ENCODE results near the gene CREB3L1.

CREB3L1 gene

GRCh38 chr11:46327829-46328228 is 50.4 kb downstream of the CREB3L1 start:
- DNase-seq (ENCODE audit: low read depth) = no peak

GRCh38 chr11:46330154-46330553 is 52.7 kb downstream of the CREB3L1 start:
- no peak for DNase-seq (ENCODE audit: low read depth)

GRCh38 chr11:46330563-46331281 is 53.3 kb downstream of the CREB3L1 start:
- DNase-seq (ENCODE audit: low read depth) = no peak

DNA sequence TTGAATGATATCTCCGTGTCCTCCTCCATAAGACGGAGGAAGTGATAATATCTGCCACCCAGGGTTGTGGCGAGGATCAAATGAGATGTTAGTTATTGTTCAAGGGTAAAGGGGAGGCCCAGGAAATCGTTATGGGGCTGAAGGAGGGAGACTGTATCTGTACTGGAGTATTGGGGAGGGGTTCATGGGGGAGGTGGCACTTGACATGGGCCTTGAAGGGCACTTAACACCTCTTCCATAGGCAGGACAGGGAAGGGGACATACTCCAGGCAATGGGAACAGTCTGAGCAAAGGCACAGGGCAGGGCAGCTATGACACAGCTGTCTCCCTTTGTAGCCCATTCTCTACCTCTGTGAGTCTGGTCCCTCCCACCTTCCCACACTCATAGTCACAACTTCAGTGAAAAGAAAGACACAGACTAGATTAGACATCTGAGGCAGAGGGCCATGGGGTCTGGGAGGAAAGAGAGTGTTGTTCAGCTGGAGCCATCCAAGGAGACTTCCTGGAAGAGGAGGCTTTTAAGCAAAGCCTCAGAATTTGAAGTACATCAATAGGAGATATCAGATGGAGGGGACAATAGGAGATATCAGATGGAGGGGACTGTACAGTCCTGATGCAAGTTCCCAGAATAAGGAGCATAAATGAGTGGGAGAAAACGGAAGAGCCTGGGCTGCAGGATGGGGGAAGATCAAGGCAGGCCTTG is 54.0 kb downstream of the CREB3L1 start:
- DNase-seq (ENCODE audit: low read depth) = no peak

GRCh38 chr11:46332093-46332567 is 54.7 kb downstream of the CREB3L1 start:
- no peak for DNase-seq (ENCODE audit: low read depth)

DNA sequence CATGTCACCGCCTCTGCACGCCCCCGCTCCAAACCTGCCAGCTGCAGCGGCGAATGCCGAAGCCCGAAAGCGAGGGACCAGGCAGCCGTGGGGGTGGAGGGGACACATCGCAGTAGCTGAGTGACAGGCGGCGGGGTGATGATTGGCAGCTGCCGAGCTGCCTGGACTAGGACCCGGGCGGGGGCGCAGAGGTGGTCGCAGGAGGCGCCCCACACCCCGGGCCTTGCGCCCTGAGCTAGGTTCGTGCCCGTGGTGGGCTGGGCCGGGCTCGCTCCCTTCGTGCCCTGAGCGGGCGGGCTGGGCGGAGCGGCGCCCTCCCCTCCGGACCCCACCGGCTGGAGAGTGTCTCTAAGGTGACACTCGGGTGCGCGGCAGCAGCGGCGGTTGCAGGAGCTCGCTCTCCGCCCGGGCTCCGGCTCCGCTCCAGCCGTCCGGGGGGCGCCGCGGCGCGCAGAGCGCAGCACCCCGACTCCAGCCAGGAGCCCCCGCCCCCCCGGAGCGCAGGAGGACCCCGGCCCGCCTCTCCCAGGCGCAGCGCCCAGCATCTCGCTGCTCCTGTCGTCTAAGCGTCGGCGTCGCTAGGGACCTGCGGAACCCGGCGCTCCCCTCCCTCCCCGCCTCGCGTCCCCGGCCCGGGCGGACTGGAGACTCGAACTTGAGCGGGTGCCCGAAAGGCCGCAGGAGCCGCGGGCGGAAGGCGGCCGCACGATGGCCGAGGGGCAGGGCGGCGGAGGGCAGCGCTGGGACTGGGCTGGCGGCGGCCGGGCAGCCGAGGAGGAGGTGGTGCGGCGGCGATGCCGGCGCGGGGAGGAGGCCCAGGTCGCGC is 55.3 kb downstream of the CREB3L1 start:
- no peak for DNase-seq (ENCODE audit: low read depth)

DNA sequence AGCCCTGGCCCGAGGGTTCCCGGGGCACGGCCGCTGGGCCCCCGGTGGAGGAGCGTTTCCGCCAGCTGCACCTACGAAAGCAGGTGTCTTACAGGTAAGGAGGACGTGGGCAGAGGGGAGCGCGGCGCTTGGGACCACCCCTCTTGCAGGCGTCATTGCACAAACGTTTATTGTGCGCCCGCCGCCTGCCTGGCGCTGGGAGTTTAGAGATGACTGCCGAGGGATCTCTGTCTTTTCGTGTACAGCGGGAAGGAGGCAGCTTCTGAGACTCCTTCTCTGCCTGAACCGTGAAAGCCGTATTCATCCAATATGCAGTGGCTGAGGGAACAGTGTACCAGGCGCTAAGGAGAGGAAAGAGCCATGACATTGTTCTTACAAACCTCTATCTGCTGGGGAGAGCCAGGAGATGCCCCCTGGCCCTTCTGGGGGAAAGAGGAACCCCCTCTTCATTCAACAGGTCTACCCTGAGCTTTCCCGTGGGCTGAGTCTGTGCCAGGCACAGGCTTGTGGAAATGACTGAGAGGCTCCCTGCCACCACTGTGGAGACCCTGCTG is 56.0 kb downstream of the CREB3L1 start:
- DNase-seq (ENCODE audit: low read depth) = no peak

- no peak for DNase-seq (ENCODE audit: low read depth)
Measured at GRCh38 chr11:46334211-46334610, 56.7 kb downstream of the CREB3L1 start.

- no peak for DNase-seq (ENCODE audit: low read depth)
Measured at GRCh38 chr11:46335271-46335670, 57.8 kb downstream of the CREB3L1 start.

DNA sequence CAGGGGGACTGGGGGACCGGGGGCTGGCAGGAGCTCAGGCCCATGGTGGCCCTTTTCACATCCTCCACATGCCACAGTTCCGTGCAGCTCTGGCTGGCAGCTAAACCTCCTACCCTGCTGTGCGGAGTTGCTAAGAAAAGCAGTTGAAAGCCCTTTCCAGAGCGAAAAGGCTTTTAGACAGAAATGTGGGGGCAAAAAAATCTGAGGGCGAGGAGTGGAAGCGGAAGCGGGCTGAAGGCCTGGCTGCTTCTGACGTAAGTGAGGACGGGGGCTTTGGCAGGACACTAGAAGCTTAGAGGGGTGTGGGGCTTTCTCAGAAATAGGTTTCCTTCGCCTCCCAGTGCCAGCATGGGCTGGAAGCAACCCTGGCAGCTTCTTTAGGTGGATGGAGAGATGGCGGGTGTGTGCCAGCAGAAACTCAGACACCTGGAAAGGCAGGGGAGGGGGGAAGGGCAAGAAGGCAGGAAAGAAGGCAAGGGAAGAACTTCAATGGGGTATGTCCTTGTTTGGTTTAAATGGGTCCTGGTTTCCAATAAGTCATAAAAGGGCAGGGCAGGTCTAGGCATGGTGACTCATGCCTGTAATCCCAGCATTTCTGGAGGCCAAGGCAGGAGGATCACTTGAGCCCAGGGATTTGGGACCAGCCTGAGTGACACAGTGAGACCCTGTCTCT is 58.6 kb downstream of the CREB3L1 start:
- DNase-seq (ENCODE audit: low read depth) = no peak

GRCh38 chr11:46336563-46337180 is 59.2 kb downstream of the CREB3L1 start:
- no peak for DNase-seq (ENCODE audit: low read depth)

DNA sequence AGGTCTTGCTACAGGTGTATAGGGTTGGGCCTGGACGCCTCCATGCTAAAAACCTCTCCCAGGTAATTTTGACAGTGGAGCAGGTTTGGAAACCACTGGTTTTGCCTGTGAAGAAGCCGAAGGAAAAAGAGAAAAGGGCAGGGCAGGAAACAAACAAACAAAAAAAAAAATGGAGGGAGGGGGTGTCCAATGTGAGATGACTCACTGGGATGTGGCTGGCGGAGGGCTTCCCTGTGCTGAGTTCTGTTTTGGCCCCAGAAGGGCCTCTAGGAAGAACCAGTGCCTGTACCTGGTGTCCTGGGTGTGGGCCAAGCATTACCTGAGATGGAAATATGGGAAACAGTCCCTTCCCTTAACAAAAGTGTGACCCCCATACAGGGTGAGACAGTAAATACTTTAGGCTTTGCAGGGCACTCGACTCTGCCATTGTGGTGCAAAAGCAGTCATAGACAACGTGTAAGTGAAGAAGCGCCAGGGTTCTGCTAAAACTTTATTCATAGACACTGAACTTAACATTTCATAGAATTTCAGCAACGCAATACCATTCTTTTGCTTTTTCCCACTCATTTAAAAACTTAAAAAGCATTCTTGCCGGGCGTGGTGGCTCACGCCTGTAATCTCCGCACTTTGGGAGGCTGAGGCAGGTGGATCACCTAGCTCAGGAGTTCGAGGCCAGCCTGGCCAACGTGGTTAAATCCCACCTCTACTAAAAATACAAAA is 60.3 kb downstream of the CREB3L1 start:
- no peak for DNase-seq (ENCODE audit: low read depth)

DNA sequence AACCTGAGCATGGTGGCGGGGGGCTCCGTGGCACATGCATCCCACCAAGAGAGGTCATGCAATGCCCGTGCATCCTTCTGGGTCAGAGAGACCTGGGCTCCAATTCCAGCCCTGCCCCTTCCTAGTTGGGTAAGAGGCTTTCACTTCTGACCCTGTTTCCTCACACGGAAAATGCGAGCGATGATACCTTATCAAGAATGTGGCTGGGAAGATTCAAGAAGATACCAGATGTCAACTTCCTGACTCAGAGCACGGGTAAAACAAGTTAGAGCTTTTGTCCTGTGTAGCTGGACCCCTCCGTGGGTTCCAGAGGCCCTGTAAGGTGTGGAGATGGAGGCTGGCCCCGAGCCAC is 61.1 kb downstream of the CREB3L1 start:
- DNase-seq (ENCODE audit: low read depth) = no peak

- no peak for DNase-seq (ENCODE audit: low read depth)
Measured at GRCh38 chr11:46338988-46339666, 61.7 kb downstream of the CREB3L1 start.

DNA sequence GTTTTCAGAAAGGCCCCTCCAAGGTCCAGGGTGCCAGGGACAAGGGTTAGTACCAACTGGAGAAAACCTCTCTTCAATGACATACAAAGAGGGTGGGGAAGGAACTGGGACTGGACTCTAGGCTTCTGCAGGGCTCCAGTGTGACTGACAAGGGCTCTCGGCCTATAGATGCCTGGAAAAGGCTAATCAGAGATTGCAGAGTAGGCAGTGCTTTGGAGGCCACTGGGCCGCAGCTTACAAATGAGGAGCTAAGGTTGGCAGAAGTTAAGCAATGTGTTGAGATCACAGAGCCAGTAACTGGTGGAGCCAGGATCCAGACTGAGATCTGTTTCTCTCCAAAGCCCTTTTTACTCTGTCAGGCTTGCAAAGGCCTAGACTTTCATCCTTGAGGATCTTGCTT is 62.4 kb downstream of the CREB3L1 start:
- no peak for DNase-seq (ENCODE audit: low read depth)

- no peak for DNase-seq (ENCODE audit: low read depth)
Measured at GRCh38 chr11:46341454-46341853, 64.0 kb downstream of the CREB3L1 start.

GRCh38 chr11:46342239-46342638 is 64.8 kb downstream of the CREB3L1 start:
- DNase-seq (ENCODE audit: low read depth) = no peak

DNA sequence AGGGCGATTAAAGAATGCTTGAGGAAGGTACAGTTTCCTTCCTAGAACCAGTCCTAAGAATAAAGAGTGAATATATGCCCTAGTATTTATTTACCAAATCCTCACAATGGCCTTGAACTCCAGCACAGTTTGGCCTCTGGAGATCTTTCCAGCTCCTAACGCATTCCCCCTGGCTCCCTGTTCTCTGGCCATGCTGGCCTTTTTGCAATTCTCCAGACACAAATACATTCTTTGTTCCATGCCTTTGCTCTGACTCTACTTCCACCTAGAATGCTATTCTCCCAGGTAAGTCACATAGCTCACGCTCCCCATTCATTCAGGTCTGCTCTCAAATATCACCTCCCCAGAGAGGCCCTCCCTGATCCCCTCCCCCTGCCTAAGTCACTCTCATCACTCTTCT is 66.1 kb downstream of the CREB3L1 start:
- no peak for DNase-seq (ENCODE audit: low read depth)

- DNase-seq (ENCODE audit: low read depth) = no peak
Measured at GRCh38 chr11:46345131-46345597, 67.7 kb downstream of the CREB3L1 start.

DNA sequence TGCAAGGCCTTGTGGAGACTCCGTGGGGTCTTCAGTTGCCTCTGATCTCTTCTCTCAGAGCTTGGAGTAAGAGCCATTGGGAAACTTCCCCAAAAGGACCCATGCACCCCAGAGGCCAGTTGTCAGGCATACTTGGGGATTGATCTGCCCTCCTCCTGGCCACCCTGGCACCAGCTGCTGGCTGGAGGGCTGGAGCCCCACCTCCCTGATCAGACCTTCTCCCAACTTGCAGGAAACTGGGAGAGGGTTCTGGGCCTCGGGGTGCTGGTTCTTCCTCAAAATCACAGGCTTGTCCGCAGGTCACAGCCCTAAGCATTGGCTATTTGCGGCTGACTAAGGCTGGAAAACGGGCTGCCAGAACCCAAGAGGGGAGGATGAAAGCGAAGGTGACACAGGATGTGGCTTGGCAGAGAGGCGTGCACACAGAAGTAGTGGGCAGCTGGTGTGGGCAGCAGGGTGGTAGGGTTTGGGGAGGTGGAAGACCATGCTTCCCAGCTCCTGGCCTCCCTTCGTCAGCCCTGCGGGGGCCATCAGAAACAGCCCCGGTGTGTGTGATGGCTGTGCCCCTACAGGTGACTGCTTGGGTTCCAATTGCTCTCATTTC is 68.5 kb downstream of the CREB3L1 start:
- no peak for DNase-seq (ENCODE audit: low read depth)
